GM12892 (cell line): ENCODE data around the gene GAS7.

Source experiments
- DNase-seq: peaks from one replicate; pipeline ENCODE4 v3.0.0; 2011; ENCODE audit not compliant: insufficient read length
- FAIRE-seq: peaks from 2 replicates; lab custom pipeline; 2011; peaks lifted over from hg19 to GRCh38; lab: Jason Lieb, UNC
- POLR2A ChIP-seq: IDR thresholded peaks from 2 replicates; pipeline ENCODE4 v1.6.1; 2011; ENCODE audit warnings: low read depth, low read length, control low read depth
- POLR2AphosphoS5 ChIP-seq: IDR thresholded peaks from 2 replicates; pipeline ENCODE4 v1.6.1; 2011; ENCODE audit warnings: low read depth, low read length, control low read depth
- TAF1 ChIP-seq: IDR thresholded peaks from 2 replicates; pipeline ENCODE4 v1.6.1; 2011; ENCODE audit warnings: low read depth, mild to moderate bottlenecking, control low read depth, low read length, borderline replicate concordance

Gene GAS7

GRCh38 chr17:10217916-10218315 is 19.5 kb upstream of the GAS7 start:
- FAIRE-seq (no peak), DNase-seq (no peak)
- TF ChIP-seq POLR2AphosphoS5 (no peak), POLR2A (no peak), TAF1 (no peak)

DNA sequence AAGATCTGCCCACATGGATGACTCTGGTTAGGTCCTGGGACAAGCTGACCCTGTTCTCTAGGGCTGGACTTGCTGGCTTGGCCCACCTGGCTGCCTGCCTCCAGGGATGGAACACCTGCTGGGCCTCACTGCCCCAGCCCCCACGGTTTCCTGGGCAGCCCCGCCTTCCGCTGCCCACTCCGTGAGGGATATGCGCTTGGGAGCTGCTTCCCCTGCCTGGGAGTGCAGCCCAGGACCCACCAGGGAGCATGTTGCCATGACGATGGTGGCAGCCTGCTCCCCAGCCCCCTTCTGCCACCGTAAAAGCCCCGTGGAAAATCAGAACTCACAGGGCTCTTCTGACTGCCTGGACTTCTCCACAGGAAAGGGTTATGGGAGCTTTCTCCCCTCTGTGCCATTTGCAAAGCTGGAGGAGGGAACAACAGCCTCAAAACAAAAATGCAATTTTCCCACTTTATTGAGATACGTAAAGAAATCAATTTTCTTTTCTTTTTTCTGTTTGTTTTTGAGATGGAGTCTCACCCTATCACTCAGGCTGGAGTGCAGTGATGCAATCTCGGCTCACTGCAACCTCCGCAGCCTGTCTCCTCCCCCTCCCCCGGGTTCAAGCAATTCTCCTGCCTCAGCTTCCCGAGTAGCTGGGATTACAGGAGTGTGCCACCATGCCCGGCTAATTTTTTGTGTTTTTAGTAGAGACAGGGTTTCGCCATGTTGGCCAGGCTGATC is 18.0 kb upstream of the GAS7 start:
- no peak for TF ChIP-seq TAF1
- TF ChIP-seq POLR2A, result no peak
- no peak for TF ChIP-seq POLR2AphosphoS5
- no peak for FAIRE-seq
- DNase-seq, result no peak

GRCh38 chr17:10215286-10215685 is 16.9 kb upstream of the GAS7 start:
- no peak for FAIRE-seq
- no peak for TF ChIP-seq POLR2AphosphoS5
- no peak for TF ChIP-seq TAF1
- no peak for TF ChIP-seq POLR2A
- no peak for DNase-seq

DNA sequence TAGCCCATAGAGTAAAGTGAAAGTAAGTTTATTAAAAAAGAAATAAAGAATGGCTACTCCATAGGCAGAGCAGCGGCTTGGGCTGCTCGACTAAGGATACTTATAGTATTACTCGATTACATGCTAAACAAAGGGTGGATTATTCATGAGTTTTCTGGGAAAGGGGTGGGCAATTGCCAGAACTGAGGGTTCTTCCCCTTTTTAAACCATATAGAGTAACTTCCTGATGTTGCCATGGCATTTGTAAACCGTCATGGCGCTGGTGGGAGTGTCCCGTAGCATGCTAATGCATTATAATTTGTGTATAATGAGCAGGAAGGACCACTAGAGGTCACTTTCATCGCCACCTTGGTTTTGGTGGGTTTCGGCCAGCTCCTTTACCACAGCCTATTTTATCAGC is 13.3 kb upstream of the GAS7 start:
- DNase-seq, result no peak
- no peak for TF ChIP-seq POLR2A
- TF ChIP-seq POLR2AphosphoS5, result no peak
- no peak for TF ChIP-seq TAF1

GRCh38 chr17:10210151-10210574 is 11.8 kb upstream of the GAS7 start:
- no peak for TF ChIP-seq TAF1
- no peak for TF ChIP-seq POLR2A
- no peak for TF ChIP-seq POLR2AphosphoS5
- DNase-seq, result no peak
- no peak for FAIRE-seq

More for the DNA sequence above, 13.3 kb upstream of the GAS7 start:
- no peak for FAIRE-seq

DNA sequence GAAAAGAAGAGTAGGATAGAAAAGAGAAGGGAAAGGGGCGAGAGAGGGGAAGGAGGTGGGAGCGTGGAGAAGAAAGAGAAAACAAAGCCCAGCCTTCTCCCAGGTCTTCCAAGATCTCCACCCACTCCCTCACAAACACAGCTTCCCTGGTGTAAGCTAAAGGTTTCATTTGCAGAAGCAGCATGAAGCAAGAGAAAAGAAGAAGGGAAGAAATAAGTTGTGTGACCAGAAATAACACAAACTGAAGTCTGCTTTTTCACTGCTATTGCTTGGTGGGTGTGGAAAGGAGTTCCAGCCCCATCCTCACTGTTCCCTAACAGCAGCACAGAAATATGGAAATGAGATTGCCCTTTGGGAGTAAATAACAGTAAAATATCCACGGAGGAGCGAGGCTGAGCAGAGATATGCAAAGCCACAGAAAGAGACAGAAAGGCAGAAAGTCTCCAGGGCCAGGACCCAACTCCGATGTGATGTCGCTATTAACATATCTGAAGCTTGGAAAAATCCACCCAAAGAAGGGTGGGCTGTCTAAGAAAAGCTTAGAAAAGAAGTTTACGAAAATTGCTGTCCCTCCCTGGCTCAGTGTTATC is 10.3 kb upstream of the GAS7 start:
- DNase-seq (no peak), FAIRE-seq (no peak)
- no peak for TF ChIP-seq POLR2AphosphoS5

GRCh38 chr17:10207153-10207552 is 8.7 kb upstream of the GAS7 start:
- TF ChIP-seq POLR2A (no peak), TAF1 (no peak), POLR2AphosphoS5 (no peak)
- no peak for DNase-seq
- FAIRE-seq, result no peak

DNA sequence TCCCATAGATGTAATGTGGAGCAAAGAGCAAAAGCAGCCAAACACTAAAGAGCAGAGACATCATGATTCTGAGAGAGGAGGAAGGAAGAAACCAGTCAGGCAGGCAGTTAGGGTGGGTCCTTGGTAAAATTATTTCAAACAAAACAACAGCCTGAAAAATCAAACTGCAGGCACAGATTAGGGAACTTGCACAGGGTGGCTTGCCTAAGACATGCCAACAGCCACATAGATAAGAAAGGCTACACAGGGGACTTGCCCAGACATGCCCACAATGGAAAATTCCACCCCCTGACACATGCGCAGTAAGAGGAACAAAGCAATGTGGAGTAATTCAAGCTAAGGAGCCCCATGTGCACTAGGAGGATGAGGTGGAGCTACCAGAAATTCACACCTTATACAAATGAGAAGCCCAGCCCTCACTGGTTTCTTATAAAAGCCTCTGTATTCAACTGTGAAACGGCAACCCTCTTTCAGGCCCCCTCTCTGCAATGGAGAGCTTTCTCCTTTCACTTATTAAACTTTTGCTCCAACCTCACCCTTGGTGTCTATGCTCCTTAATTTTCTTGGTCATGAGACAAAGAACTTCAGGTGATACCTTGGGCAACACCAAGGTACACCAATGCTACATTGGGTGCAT is 7.3 kb upstream of the GAS7 start:
- no peak for FAIRE-seq
- DNase-seq, result no peak
- TF ChIP-seq POLR2AphosphoS5 (no peak), TAF1 (no peak), POLR2A (no peak)

DNA sequence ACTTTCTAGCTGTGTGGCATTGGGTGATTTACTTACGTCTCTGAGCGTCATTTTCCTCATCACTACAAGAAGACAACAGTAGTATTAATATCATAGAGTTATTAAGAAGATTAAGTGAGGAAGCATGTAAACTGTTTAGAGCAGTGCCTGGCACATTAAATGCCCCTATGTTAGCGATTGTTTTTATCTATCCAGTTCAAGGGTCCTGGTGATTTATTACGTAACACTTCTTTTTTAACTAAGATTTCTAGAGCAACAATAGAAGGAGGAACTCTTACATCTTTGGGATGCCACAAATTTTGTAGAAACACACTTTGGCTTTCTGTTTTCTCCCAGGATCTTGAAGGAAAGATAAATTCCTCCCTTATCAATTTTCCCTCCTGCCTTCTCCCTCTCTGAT is 3.3 kb upstream of the GAS7 start:
- no peak for TF ChIP-seq POLR2AphosphoS5
- TF ChIP-seq TAF1, result no peak
- no peak for TF ChIP-seq POLR2A
- DNase-seq (no peak), FAIRE-seq (no peak)

GRCh38 chr17:10200645-10201044 is 2.2 kb upstream of the GAS7 start:
- FAIRE-seq, result no peak
- TF ChIP-seq TAF1 (no peak), POLR2A (no peak), POLR2AphosphoS5 (no peak)

GRCh38 chr17:10200016-10200415 is 1.6 kb upstream of the GAS7 start:
- no peak for TF ChIP-seq POLR2AphosphoS5
- no peak for TF ChIP-seq TAF1
- TF ChIP-seq POLR2A, result no peak
- FAIRE-seq (no peak), DNase-seq (no peak)

More at GRCh38 chr17:10200645-10201044, 2.2 kb upstream of the GAS7 start:
- DNase-seq, result no peak
